LNCAP (cell line): ENCODE results near the gene GSTT4.
"Not testable (repeated sequence)": the region's sequence is repeated elsewhere in the genome, so short reads cannot be mapped to it uniquely, and the experiment has no call there.

Experiments
- CTCF ChIP-seq: fragments of 450-650 bp; IDR thresholded peaks from 2 replicates; pipeline ENCODE4 v1.5.1; 2017; ENCODE audit warnings: mild to moderate bottlenecking

Gene GSTT4

DNA sequence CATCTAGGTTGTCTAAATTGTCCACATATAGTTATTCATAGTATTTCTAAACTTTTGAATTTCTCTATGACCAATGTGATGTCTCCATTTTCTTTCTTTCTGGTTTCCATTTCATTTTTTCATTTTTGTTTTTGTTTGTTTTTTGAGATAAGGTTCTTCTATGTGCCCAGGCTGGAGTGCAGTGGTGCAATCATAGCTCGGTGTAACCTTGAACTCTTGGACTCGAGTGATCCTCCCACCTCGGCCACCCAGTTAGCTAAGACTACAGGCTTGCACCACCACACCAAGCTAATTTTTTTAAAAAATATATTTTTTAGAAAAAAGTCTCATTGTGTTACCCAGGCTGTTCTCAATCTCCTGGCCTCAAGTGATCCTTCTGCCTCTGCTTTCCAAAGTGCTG lies 8.2 kb downstream of the GSTT4 start:
- no peak for TF ChIP-seq CTCF

DNA sequence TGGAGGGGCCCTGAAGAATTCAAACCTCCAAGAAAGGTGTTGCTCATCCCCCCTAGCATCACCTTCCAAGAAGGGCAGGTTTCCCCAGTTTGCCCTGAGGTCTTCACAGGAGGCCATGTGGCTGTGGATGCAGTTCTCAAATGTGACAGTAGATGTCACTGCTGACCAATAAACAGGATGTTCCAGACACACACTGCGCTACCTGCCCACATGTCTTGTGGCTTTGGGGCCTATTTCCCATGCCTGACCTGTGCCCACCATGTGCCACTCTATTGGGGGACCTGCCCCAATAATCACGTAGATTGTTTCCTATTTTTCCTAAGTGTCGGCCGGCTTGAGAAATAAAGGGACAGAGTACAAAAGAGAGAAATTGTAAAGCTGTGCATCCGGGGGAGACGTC lies 20.8 kb downstream of the GSTT4 start:
- peak; percentile 57 for TF ChIP-seq CTCF

- TF ChIP-seq CTCF: not testable (repeated sequence)
These were observed 25.6 kb downstream of the GSTT4 start, which contains the start of gene GSTT2 for GRCh38 chr22:23979557-23980240. Gene GSTT2, plus strand, starts transcription at chr22:23980134.

- TF ChIP-seq CTCF: not testable (repeated sequence)
These were observed 30.9 kb downstream of the GSTT4 start, which contains the start of gene DDT for GRCh38 chr22:23974345-23974744. Gene DDT, minus strand, starts transcription at chr22:23974441. Its CDS starts 27 bp downstream, at chr22:23974414.

- TF ChIP-seq CTCF: no peak
These were observed 34.3 kb downstream of the GSTT4 start for GRCh38 chr22:23970816-23971486.

GRCh38 chr22:23970201-23970641 lies 35.0 kb downstream of the GSTT4 start:
- no peak for TF ChIP-seq CTCF

GRCh38 chr22:23969071-23969470 lies 36.2 kb downstream of the GSTT4 start:
- TF ChIP-seq CTCF: no peak
